Astrocyte of the cerebellum (primary cell): ENCODE measurements around the gene STAB2.

Experiments
- DNase-seq: peaks from one replicate; pipeline ENCODE4 v3.0.0-alpha.2; 2011; ENCODE audit warnings: low read depth
- H3K4me3 ChIP-seq: 2 replicates; pipeline ENCODE4 v1.5.1; 2011; ENCODE audit warnings: mild to moderate bottlenecking, low read depth, low read length, moderate library complexity
- CTCF ChIP-seq: IDR thresholded peaks from 2 replicates; pipeline ENCODE4 v1.5.1; 2012; ENCODE audit warnings: low read length, low read depth, moderate library complexity, mild to moderate bottlenecking; ENCODE audit errors: missing control alignments
- in situ Hi-C: cut with HindIII; loops from 2 replicates; pipeline ENCODE4 v1.10.0; 2017; ENCODE audit warnings: low sequenced_read_pairs

The STAB2 gene

GRCh38 chr12:103785243-103786031 is 198.4 kb downstream of the STAB2 start:
- no peak overlapping the region for H3K4me3 ChIP-seq
- in situ Hi-C loops, result no loop called here
- no peak for TF ChIP-seq CTCF
- DNase-seq, result no peak

- no peak for TF ChIP-seq CTCF
These were observed 199.1 kb downstream of the STAB2 start for GRCh38 chr12:103786201-103786600.

GRCh38 chr12:103791350-103791920 is 204.4 kb downstream of the STAB2 start:
- no peak for TF ChIP-seq CTCF
- DNase-seq, result no peak
- in situ Hi-C loops, result no loop called here

More at GRCh38 chr12:103786201-103786600, 199.1 kb downstream of the STAB2 start:
- in situ Hi-C loops, result no loop called here
- H3K4me3 ChIP-seq, result no peak overlapping the region
- DNase-seq, result no peak

GRCh38 chr12:103793046-103793445 is 206.0 kb downstream of the STAB2 start:
- H3K4me3 ChIP-seq, result no peak overlapping the region
- in situ Hi-C loops, result no loop called here
- DNase-seq, result no peak
- no peak for TF ChIP-seq CTCF

More at GRCh38 chr12:103791350-103791920, 204.4 kb downstream of the STAB2 start:
- no peak overlapping the region for H3K4me3 ChIP-seq

GRCh38 chr12:103793512-103794045 is 206.5 kb downstream of the STAB2 start:
- H3K4me3 ChIP-seq, result no peak overlapping the region
- DNase-seq, result no peak
- no peak for TF ChIP-seq CTCF
- in situ Hi-C loops, result no loop called here

- no peak for DNase-seq
- in situ Hi-C loops, result no loop called here
- H3K4me3 ChIP-seq, result no peak overlapping the region
- no peak for TF ChIP-seq CTCF
These were observed 207.5 kb downstream of the STAB2 start for GRCh38 chr12:103794309-103795213.
